ENCODE data around the gene LRRC38.

DNA sequence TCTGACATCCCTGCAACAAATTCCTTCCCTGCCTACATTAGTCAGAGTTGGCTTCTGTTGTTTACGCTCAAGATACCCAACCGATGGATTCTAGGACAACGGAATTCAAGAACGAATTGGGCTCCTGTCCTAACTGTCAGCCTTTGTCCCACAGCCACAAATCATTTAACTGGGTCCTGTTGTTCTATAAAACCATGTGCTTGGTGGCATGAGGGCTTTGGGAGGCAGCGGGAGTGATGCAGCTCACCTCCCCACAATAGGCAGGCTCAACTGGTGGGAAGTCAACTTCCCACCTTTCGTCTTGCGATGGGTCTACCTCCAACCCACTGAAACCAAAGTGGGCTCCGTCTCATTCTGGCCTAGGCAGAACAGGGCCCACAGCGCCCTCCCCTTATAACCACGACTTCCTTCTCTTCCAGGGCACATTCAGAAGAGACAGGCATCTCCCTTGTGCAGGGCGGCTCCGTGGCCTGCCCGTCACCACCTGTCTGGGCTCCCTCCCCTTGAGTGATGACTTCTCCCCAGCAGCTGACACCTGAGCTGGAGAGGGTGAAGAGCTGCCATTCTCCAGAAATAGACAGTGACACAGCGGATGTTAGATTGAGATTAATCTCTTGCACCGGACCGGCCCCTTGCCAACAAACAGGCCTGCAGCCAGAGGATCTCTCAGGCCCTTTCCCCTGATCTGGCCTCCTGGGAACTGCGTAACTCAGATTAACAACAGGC is 26.5 kb downstream of the LRRC38 start:
- TF ChIP-seq, protein P1, sequence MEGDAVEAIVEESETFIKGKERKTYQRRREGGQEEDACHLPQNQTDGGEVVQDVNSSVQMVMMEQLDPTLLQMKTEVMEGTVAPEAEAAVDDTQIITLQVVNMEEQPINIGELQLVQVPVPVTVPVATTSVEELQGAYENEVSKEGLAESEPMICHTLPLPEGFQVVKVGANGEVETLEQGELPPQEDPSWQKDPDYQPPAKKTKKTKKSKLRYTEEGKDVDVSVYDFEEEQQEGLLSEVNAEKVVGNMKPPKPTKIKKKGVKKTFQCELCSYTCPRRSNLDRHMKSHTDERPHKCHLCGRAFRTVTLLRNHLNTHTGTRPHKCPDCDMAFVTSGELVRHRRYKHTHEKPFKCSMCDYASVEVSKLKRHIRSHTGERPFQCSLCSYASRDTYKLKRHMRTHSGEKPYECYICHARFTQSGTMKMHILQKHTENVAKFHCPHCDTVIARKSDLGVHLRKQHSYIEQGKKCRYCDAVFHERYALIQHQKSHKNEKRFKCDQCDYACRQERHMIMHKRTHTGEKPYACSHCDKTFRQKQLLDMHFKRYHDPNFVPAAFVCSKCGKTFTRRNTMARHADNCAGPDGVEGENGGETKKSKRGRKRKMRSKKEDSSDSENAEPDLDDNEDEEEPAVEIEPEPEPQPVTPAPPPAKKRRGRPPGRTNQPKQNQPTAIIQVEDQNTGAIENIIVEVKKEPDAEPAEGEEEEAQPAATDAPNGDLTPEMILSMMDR (conservative IDR thresholded peaks at IDR 0.05) = no peak
- TF ChIP-seq ZFX (IDR thresholded peaks at IDR 0.05) = no peak
